H1 (cell line): ENCODE results near the gene DYSF. TPM values are rescaled to one million over a fixed set of nuclear protein-coding genes. Genes with fewer than 3 reads are reported as not detected.

ENCODE experiments used
- CBX5 ChIP-seq: fragments of 300-800, 300-1000 bp; sonication (generic); IDR thresholded peaks from 2 replicates; pipeline ENCODE4 v1.7.1; 2016; ENCODE audit warnings: antibody characterized with exemption, low read length, low read depth
- CBX8 ChIP-seq: fragments of 300-800, 300-1000 bp; sonication (generic); IDR thresholded peaks from 2 replicates; pipeline ENCODE4 v1.7.1; 2016; ENCODE audit warnings: low read depth, low read length, borderline replicate concordance
- CHD1 ChIP-seq: IDR thresholded peaks from 2 replicates; pipeline ENCODE4 v1.6.1; 2012; ENCODE audit warnings: low read depth, low read length, improper control_type of control experiment
- POLR2A ChIP-seq, 2 experiments: IDR thresholded peaks; 1 replicate in 1 of 2; 2 replicates in 1 of 2; pipeline ENCODE4 v1.6.1; 2011; ENCODE audit warnings: low read depth in 2 of 2, low read length in 2 of 2, mild to moderate bottlenecking in 2 of 2; ENCODE audit errors: control extremely low read depth in 1 of 2
- POU5F1 ChIP-seq: IDR thresholded peaks from 2 replicates; pipeline ENCODE4 v1.6.1; 2011; ENCODE audit warnings: low read depth, mild to moderate bottlenecking, low read length, moderate library complexity
- RFX5 ChIP-seq: IDR thresholded peaks from 2 replicates; pipeline ENCODE4 v1.6.1; 2011; ENCODE audit warnings: low read depth, low read length, improper control_type of control experiment, borderline replicate concordance
- RXRA ChIP-seq: IDR thresholded peaks from 2 replicates; pipeline ENCODE4 v1.6.1; 2011; ENCODE audit warnings: low read depth, mild to moderate bottlenecking, low read length, moderate library complexity; ENCODE audit not compliant: insufficient read depth
- SAP30 ChIP-seq: fragments of 300-600 bp; sonication (generic); IDR thresholded peaks from 2 replicates; pipeline ENCODE4 v1.7.1; 2012; ENCODE audit warnings: low read length, moderate library complexity, mild to moderate bottlenecking, inconsistent platforms; ENCODE audit not compliant: insufficient read depth, insufficient replicate concordance
- SP4 ChIP-seq: IDR thresholded peaks from 2 replicates; pipeline ENCODE4 v1.6.1; 2012; ENCODE audit warnings: low read length, inconsistent platforms
- SUZ12 ChIP-seq: fragments of 200-600 bp; sonication (generic); IDR thresholded peaks from 2 replicates; pipeline ENCODE4 v1.6.1; 2012; ENCODE audit warnings: mild to moderate bottlenecking, inconsistent platforms, low read length, moderate library complexity, mixed read lengths
- TAF7 ChIP-seq: optimal IDR thresholded peaks from 2 replicates; pipeline ENCODE3; 2011; ENCODE audit warnings: low read depth, mild to moderate bottlenecking, inconsistent platforms, low read length, moderate library complexity, borderline replicate concordance
- polyA plus RNA-seq, 7 experiments: library from polyadenylated mRNA; depleted of rRNA in 3 of 7; stranded (reverse) in 5 of 7; unstranded in 2 of 7; fragments of >200 nt in 5 of 7; fragments of 200-250 nt in 2 of 7; gene quantifications; 1 replicate in 5 of 7; 2 replicates in 1 of 7; 4 replicates in 1 of 7; pipeline versions ENCODE4 v1.2.1 to v1.2.3, GENCODE V29; 2011 to 2013; ENCODE audit warnings: missing spikeins in 2 of 7, mixed read lengths in 2 of 7
- total RNA-seq: library from RNA; stranded (reverse); fragmentation: NEBNext Ultra II Directional; extraction: Animal tissue kit (Norgen Biotek cat#: 25700); gene quantifications from 2 replicates; pipeline ENCODE4 v1.2.1, GENCODE V29; 2021
- TF ChIP-seq, protein P1 (sequence below): fragments of 300-600 bp; sonication (generic); IDR thresholded peaks from 2 replicates; pipeline ENCODE4 v1.7.1; 2012; ENCODE audit warnings: low read length, moderate library complexity, mild to moderate bottlenecking, inconsistent platforms; ENCODE audit not compliant: insufficient replicate concordance

Gene DYSF
- total and polyA plus RNA-seq, 2 of the 8 experiments (the other 6 are each of a cell fraction or from before 2014, with no cell fraction given) = 5.8 to 7.1 TPM

DNA sequence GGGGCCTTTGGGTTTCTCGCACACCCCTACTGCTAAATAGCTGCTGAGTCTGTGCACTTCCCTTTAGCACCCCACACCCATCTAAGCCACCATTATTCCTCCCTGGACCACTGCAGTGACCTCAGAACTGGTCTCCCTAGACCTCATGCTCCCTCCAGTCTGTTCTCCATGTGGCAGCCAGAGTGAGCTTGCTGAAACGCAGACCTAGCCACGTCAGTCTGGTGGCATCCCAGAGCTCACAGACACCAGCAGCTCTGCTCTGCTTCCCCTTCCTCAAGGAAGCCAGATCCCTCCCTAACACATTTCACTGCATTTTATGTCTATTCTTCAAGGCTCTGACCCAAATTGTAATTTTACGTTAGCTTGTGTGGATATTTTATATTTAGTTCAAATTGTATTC, 144.4 kb downstream of the DYSF start (continued):
- TF ChIP-seq, protein P1, sequence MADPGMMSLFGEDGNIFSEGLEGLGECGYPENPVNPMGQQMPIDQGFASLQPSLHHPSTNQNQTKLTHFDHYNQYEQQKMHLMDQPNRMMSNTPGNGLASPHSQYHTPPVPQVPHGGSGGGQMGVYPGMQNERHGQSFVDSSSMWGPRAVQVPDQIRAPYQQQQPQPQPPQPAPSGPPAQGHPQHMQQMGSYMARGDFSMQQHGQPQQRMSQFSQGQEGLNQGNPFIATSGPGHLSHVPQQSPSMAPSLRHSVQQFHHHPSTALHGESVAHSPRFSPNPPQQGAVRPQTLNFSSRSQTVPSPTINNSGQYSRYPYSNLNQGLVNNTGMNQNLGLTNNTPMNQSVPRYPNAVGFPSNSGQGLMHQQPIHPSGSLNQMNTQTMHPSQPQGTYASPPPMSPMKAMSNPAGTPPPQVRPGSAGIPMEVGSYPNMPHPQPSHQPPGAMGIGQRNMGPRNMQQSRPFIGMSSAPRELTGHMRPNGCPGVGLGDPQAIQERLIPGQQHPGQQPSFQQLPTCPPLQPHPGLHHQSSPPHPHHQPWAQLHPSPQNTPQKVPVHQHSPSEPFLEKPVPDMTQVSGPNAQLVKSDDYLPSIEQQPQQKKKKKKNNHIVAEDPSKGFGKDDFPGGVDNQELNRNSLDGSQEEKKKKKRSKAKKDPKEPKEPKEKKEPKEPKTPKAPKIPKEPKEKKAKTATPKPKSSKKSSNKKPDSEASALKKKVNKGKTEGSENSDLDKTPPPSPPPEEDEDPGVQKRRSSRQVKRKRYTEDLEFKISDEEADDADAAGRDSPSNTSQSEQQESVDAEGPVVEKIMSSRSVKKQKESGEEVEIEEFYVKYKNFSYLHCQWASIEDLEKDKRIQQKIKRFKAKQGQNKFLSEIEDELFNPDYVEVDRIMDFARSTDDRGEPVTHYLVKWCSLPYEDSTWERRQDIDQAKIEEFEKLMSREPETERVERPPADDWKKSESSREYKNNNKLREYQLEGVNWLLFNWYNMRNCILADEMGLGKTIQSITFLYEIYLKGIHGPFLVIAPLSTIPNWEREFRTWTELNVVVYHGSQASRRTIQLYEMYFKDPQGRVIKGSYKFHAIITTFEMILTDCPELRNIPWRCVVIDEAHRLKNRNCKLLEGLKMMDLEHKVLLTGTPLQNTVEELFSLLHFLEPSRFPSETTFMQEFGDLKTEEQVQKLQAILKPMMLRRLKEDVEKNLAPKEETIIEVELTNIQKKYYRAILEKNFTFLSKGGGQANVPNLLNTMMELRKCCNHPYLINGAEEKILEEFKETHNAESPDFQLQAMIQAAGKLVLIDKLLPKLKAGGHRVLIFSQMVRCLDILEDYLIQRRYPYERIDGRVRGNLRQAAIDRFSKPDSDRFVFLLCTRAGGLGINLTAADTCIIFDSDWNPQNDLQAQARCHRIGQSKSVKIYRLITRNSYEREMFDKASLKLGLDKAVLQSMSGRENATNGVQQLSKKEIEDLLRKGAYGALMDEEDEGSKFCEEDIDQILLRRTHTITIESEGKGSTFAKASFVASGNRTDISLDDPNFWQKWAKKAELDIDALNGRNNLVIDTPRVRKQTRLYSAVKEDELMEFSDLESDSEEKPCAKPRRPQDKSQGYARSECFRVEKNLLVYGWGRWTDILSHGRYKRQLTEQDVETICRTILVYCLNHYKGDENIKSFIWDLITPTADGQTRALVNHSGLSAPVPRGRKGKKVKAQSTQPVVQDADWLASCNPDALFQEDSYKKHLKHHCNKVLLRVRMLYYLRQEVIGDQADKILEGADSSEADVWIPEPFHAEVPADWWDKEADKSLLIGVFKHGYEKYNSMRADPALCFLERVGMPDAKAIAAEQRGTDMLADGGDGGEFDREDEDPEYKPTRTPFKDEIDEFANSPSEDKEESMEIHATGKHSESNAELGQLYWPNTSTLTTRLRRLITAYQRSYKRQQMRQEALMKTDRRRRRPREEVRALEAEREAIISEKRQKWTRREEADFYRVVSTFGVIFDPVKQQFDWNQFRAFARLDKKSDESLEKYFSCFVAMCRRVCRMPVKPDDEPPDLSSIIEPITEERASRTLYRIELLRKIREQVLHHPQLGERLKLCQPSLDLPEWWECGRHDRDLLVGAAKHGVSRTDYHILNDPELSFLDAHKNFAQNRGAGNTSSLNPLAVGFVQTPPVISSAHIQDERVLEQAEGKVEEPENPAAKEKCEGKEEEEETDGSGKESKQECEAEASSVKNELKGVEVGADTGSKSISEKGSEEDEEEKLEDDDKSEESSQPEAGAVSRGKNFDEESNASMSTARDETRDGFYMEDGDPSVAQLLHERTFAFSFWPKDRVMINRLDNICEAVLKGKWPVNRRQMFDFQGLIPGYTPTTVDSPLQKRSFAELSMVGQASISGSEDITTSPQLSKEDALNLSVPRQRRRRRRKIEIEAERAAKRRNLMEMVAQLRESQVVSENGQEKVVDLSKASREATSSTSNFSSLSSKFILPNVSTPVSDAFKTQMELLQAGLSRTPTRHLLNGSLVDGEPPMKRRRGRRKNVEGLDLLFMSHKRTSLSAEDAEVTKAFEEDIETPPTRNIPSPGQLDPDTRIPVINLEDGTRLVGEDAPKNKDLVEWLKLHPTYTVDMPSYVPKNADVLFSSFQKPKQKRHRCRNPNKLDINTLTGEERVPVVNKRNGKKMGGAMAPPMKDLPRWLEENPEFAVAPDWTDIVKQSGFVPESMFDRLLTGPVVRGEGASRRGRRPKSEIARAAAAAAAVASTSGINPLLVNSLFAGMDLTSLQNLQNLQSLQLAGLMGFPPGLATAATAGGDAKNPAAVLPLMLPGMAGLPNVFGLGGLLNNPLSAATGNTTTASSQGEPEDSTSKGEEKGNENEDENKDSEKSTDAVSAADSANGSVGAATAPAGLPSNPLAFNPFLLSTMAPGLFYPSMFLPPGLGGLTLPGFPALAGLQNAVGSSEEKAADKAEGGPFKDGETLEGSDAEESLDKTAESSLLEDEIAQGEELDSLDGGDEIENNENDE = no peak
- TF ChIP-seq RFX5 (no peak), CHD1 (no peak), SP4 (no peak), CBX8 (no peak), POLR2A (IDR thresholded peaks at IDR 0.05; ENCODE audit: control extremely low read depth in 1 of 2, low read depth in 2 of 2, low read length in 2 of 2) (no peak), POU5F1 (no peak), TAF7 (no peak), CBX5 (no peak), SUZ12 (no peak), SAP30 (no peak), RXRA (no peak)
